DMS53 (cell line): ENCODE data around the gene NTM.

Experiments
- DNase-seq: peaks from one replicate; lab custom pipeline; 2025; lab: John Stamatoyannopoulos, UW

The NTM gene

GRCh38 chr11:132114743-132115142 is 744.3 kb downstream of the NTM start:
- no peak for DNase-seq

GRCh38 chr11:132115454-132115853 is 745.0 kb downstream of the NTM start:
- no peak for DNase-seq

- no peak for DNase-seq
Observed at GRCh38 chr11:132116516-132116915, 746.1 kb downstream of the NTM start.

GRCh38 chr11:132118661-132119060 is 748.2 kb downstream of the NTM start:
- DNase-seq, result no peak

GRCh38 chr11:132119573-132119972 is 749.2 kb downstream of the NTM start:
- no peak for DNase-seq

- no peak for DNase-seq
Observed at GRCh38 chr11:132122735-132123134, 752.3 kb downstream of the NTM start.

- DNase-seq, result no peak
Observed at GRCh38 chr11:132123449-132123848, 753.0 kb downstream of the NTM start.

GRCh38 chr11:132123854-132124835 is 753.7 kb downstream of the NTM start:
- DNase-seq, result peak; percentile 25

- peak; percentile 25 for DNase-seq
Observed at GRCh38 chr11:132125988-132126871, 755.8 kb downstream of the NTM start.

- DNase-seq, result peak; percentile 34
Observed at GRCh38 chr11:132126973-132127899, 756.8 kb downstream of the NTM start.

- DNase-seq, result no peak
Observed at GRCh38 chr11:132127900-132128288, 757.5 kb downstream of the NTM start.

GRCh38 chr11:132131047-132131446 is 760.6 kb downstream of the NTM start:
- peak; percentile 94 for DNase-seq

GRCh38 chr11:132131961-132132360 is 761.5 kb downstream of the NTM start:
- no peak for DNase-seq

- peak; percentile 77 for DNase-seq
Observed at GRCh38 chr11:132134322-132134721, 763.9 kb downstream of the NTM start.

GRCh38 chr11:132137289-132137980 is 767.0 kb downstream of the NTM start:
- DNase-seq, result no peak

- DNase-seq, result no peak
Observed at GRCh38 chr11:132137981-132138313, 767.5 kb downstream of the NTM start.

- DNase-seq, result no peak
Observed at GRCh38 chr11:132139181-132139580, 768.8 kb downstream of the NTM start.

GRCh38 chr11:132140056-132140455 is 769.6 kb downstream of the NTM start:
- DNase-seq, result peak; percentile 30

GRCh38 chr11:132142121-132142520 is 771.7 kb downstream of the NTM start:
- peak; percentile 19 for DNase-seq

GRCh38 chr11:132142554-132142953 is 772.1 kb downstream of the NTM start:
- no peak for DNase-seq

GRCh38 chr11:132147464-132147863 is 777.0 kb downstream of the NTM start:
- DNase-seq, result no peak
